Inflammatory macrophage treated with lipopolysaccharide for 4 hours (primary cell): ENCODE data around the gene PI4KA.
"Not testable (repeated sequence)": the region's sequence is repeated elsewhere in the genome, so short reads cannot be mapped to it uniquely, and the experiment has no call there.

Experiments used
- DNase-seq: peaks from one replicate; pipeline ENCODE4 v3.0.0-alpha.2; 2020

PI4KA gene

GRCh38 chr22:20720692-20721408 lies 137.8 kb downstream of the PI4KA start:
- no peak for DNase-seq

GRCh38 chr22:20718727-20719126 lies 139.9 kb downstream of the PI4KA start:
- not testable (repeated sequence) for DNase-seq

GRCh38 chr22:20717981-20718380 lies 140.6 kb downstream of the PI4KA start:
- DNase-seq, result not testable (repeated sequence)

- DNase-seq, result not testable (repeated sequence)
Measured at GRCh38 chr22:20717213-20717866, 141.3 kb downstream of the PI4KA start.

- DNase-seq, result not testable (repeated sequence)
Measured at GRCh38 chr22:20713116-20713515, 145.5 kb downstream of the PI4KA start.

- DNase-seq, result not testable (repeated sequence)
Measured at GRCh38 chr22:20709966-20710365, 148.6 kb downstream of the PI4KA start.

GRCh38 chr22:20707549-20708118 lies 151.0 kb downstream of the PI4KA start:
- DNase-seq, result not testable (repeated sequence)

GRCh38 chr22:20703816-20704609 lies 154.6 kb downstream of the PI4KA start:
- DNase-seq, result not testable (repeated sequence)

GRCh38 chr22:20703414-20703806 lies 155.2 kb downstream of the PI4KA start:
- DNase-seq, result not testable (repeated sequence)

- peak; percentile 96 for DNase-seq
Measured at GRCh38 chr22:20702546-20703413, 155.8 kb downstream of the PI4KA start.

GRCh38 chr22:20702175-20702545 lies 156.5 kb downstream of the PI4KA start:
- not testable (repeated sequence) for DNase-seq

- DNase-seq, result not testable (repeated sequence)
Measured at GRCh38 chr22:20701680-20702136, 156.9 kb downstream of the PI4KA start.

GRCh38 chr22:20700347-20700746 lies 158.3 kb downstream of the PI4KA start:
- DNase-seq, result not testable (repeated sequence)

- DNase-seq, result not testable (repeated sequence)
Measured at GRCh38 chr22:20699856-20700255, 158.8 kb downstream of the PI4KA start.

GRCh38 chr22:20697481-20698113 lies 161.0 kb downstream of the PI4KA start:
- DNase-seq, result peak; percentile 78

- not testable (repeated sequence) for DNase-seq
Measured at GRCh38 chr22:20696056-20696455, 162.6 kb downstream of the PI4KA start.

GRCh38 chr22:20695205-20695604 lies 163.4 kb downstream of the PI4KA start:
- DNase-seq, result not testable (repeated sequence)

GRCh38 chr22:20694256-20694655 lies 164.4 kb downstream of the PI4KA start:
- DNase-seq, result not testable (repeated sequence)

GRCh38 chr22:20692926-20693325 lies 165.7 kb downstream of the PI4KA start:
- not testable (repeated sequence) for DNase-seq

GRCh38 chr22:20690586-20691317 lies 167.9 kb downstream of the PI4KA start:
- DNase-seq, result not testable (repeated sequence)
